ENCODE results near the gene ACTN1. TPM values are rescaled to one million over a fixed set of nuclear protein-coding genes. Genes with fewer than 3 reads are reported as not detected.

Gene ACTN1
- total RNA-seq, 1 donor from 2014 or later = 77.1 TPM

DNA sequence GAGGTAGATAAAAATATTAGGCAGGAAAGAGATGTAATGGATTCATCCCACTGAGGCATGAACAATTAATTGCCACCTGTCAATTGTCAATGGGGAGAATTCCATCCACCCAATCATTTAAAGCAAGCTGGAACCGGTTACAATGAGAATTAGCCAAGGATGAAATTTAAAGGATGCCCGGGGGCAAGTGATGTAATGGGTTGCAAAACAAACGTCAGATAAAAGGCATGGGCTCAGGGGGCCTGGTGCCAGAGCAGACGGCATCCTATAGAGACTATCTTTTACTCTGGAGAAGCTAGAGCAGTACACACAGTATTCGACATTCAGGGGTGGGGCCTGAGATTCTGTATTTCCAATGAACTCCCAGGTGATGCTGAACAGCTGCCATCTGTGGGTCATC lies 105.7 kb downstream of the ACTN1 start:
- H3K27ac Mint-ChIP-seq (ENCODE audit: unreplicated experiment) = peak overlapping the region; percentile 17
- H3K4me1 Mint-ChIP-seq = no peaks in the 10 kb centered on the region
- H3K4me3 Mint-ChIP-seq = no peak overlapping the region
- H3K9me3 Mint-ChIP-seq = peaks cover 2% of the 10 kb centered on the region
- TF ChIP-seq, protein P1, sequence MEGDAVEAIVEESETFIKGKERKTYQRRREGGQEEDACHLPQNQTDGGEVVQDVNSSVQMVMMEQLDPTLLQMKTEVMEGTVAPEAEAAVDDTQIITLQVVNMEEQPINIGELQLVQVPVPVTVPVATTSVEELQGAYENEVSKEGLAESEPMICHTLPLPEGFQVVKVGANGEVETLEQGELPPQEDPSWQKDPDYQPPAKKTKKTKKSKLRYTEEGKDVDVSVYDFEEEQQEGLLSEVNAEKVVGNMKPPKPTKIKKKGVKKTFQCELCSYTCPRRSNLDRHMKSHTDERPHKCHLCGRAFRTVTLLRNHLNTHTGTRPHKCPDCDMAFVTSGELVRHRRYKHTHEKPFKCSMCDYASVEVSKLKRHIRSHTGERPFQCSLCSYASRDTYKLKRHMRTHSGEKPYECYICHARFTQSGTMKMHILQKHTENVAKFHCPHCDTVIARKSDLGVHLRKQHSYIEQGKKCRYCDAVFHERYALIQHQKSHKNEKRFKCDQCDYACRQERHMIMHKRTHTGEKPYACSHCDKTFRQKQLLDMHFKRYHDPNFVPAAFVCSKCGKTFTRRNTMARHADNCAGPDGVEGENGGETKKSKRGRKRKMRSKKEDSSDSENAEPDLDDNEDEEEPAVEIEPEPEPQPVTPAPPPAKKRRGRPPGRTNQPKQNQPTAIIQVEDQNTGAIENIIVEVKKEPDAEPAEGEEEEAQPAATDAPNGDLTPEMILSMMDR (conservative IDR thresholded peaks at IDR 0.05) = no peak
- DNase-seq (ENCODE audit: low read depth, low spot score) = no peak
- H3K36me3 Mint-ChIP-seq (ENCODE audit: low read depth) = peaks cover 16% of the 10 kb centered on the region
- H3K27me3 Mint-ChIP-seq (ENCODE audit: low read depth) = no peaks in the 10 kb centered on the region

DNA sequence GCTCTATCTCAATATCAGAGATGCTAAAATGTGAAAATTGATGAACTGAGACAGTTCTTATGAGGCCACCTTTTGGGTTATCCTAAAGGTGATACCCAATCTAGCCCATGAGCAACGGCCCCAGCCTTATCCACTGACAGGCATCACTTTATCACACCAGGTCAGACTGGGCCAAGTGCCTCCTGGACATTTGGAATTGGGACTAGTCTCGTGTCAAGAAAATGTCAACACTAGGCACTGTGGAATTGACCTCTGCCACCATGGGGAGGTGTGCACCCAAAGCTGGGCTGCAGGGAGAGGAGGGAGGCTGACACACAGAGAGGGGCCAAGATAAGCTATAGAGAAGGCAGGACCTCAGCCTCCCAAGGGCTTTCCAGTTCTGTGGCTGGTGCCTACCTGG lies 107.7 kb downstream of the ACTN1 start:
- H3K4me1 Mint-ChIP-seq = no peaks in the 10 kb centered on the region
- H3K4me3 Mint-ChIP-seq = no peak overlapping the region
- H3K36me3 Mint-ChIP-seq (ENCODE audit: low read depth) = peaks cover 12% of the 10 kb centered on the region
- H3K9me3 Mint-ChIP-seq = peaks cover 2% of the 10 kb centered on the region
- DNase-seq (ENCODE audit: low read depth, low spot score) = no peak
- no peaks in the 10 kb centered on the region for H3K27me3 Mint-ChIP-seq (ENCODE audit: low read depth)
- TF ChIP-seq, protein P1 (conservative IDR thresholded peaks at IDR 0.05) = no peak
- H3K27ac Mint-ChIP-seq (ENCODE audit: unreplicated experiment) = no peak overlapping the region

DNA sequence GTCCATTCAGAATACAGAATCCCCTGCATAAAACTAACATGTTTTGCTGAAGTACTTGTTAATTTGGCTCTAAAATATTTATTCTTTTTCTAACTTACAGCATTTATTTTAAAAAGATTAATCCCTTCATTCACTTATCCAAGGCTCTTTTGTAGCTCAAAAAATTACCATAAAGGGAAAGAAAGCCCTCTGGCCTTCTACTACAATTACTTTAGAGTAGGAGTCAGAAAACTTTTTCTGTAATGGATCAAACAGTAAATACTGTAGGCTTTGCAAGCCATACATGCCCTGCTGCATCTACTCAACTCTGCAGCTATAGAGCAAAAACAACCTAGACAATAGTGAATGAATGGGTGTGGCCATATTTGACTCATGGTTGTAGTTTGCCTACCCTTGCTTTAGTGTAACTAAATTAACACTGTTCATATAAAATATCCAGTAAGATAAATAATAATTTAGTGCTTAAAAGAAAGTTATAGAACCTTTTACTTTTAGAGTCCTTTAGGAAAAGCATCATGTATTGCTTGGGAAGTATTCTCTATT lies 112.0 kb downstream of the ACTN1 start:
- H3K4me1 Mint-ChIP-seq = peaks cover 5% of the 10 kb centered on the region
- H3K27me3 Mint-ChIP-seq (ENCODE audit: low read depth) = no peaks in the 10 kb centered on the region
- peaks cover 7% of the 10 kb centered on the region for H3K9me3 Mint-ChIP-seq
- TF ChIP-seq, protein P1 (conservative IDR thresholded peaks at IDR 0.05) = no peak
- H3K4me3 Mint-ChIP-seq = no peak overlapping the region
- peaks cover 12% of the 10 kb centered on the region for H3K36me3 Mint-ChIP-seq (ENCODE audit: low read depth)
- no peak overlapping the region for H3K27ac Mint-ChIP-seq (ENCODE audit: unreplicated experiment)
- no peak for DNase-seq (ENCODE audit: low read depth, low spot score)

DNA sequence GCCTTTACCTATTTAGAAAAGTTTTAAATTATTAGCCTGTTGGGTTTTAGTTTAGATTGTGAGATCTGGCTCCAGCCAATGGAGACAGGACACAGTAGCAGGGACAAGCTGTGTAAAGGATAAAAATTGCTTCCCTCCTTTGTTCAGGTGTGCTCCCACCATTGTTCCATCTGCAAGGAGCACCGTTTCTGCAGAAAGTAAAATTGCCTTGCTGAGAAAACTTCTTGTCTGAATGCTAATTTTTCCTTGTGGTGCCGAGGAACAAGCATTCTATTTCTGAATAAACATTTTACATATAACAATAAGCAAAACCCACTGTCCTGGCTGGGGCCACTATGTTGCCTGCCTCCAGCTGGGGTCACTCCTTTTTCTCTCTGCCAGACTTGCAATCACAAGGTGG lies 113.6 kb downstream of the ACTN1 start:
- Mint-ChIP-seq H3K4me1 (peaks cover 5% of the 10 kb centered on the region), H3K27ac (ENCODE audit: unreplicated experiment) (no peak overlapping the region), H3K4me3 (no peak overlapping the region), H3K9me3 (peaks cover 7% of the 10 kb centered on the region), H3K36me3 (ENCODE audit: low read depth) (peaks cover 9% of the 10 kb centered on the region), H3K27me3 (ENCODE audit: low read depth) (no peaks in the 10 kb centered on the region)
- no peak for DNase-seq (ENCODE audit: low read depth, low spot score)
- TF ChIP-seq, protein P1 (conservative IDR thresholded peaks at IDR 0.05) = no peak

DNA sequence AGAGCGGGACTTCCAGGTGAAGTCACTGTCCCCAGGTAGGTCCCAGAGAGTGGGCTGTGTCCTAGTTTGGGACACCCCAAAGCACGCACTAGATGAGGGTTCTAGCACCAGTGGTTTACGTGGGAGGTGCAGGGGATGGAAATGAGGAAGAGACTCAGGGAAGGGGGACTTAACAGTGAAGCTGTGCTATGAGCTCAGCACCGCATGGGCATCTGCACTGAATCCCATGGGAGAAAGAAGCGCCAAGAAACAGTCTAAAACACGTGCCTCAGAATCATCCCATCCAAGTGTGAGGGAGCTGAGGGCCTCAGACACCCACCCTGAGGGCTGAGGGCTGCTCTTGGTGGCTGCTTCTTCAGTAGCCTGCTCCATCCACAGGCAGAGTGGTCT lies 114.7 kb downstream of the ACTN1 start:
- Mint-ChIP-seq H3K4me3 (no peak overlapping the region), H3K27me3 (ENCODE audit: low read depth) (no peaks in the 10 kb centered on the region), H3K9me3 (peaks cover 7% of the 10 kb centered on the region), H3K4me1 (peaks cover 5% of the 10 kb centered on the region), H3K36me3 (ENCODE audit: low read depth) (peaks cover 9% of the 10 kb centered on the region), H3K27ac (ENCODE audit: unreplicated experiment) (no peak overlapping the region)
- no peak for DNase-seq (ENCODE audit: low read depth, low spot score)
- TF ChIP-seq, protein P1 (conservative IDR thresholded peaks at IDR 0.05) = no peak
